ENCODE results near the gene WDR45. TPM values are rescaled to one million over a fixed set of nuclear protein-coding genes. Genes with fewer than 3 reads are reported as not detected.

WDR45 gene
- total RNA-seq, 1 experiment from 2014 or later, result 31.5 TPM

DNA sequence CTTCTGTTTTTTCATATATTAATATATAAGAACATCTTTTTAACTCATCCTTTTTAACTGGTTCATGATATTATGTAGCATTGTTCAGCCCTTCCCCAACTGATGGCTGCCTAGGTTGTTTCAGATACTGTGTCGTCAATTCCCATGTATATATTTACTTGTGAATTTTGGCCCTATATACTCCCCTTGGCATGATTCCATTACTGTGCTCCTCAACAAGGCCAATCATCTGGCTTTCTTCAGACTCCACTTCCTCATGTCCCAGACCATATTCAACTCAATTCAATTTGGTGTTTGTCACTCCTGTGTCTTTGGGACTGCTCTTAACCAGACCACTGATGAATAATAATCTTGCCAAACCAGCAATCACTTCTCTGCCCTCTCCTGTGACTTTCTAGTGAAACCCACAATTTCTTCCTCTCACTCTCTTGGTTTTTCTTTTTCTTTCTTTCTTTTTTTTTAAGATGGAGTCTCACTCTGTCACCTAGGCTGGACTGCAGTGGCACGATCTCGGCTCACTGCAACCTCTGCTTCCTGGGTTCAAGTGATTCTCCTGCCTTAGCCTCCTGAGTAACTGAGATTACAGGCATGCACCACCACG, 2.7 kb upstream of the WDR45 start:
- Histone ChIP-seq H4K8ac (replicated peaks; ENCODE audit: insufficient read length, low read depth, low read length) (no peak overlapping the region), H3K4me2 (ENCODE audit: insufficient read depth, insufficient read length, low read length) (no peak overlapping the region), H2AK5ac (ENCODE audit: insufficient read length, low read length) (no peak overlapping the region), H3K79me1 (ENCODE audit: insufficient read depth, low read depth, low read length, poor library complexity, severe bottlenecking) (no peaks in the 10 kb centered on the region), H2BK15ac (ENCODE audit: low read depth, low read length) (no peak overlapping the region), H3K79me2 (ENCODE audit: insufficient read depth, low read length) (no peaks in the 10 kb centered on the region), H3K27ac (ENCODE audit: insufficient read length, low read depth, low read length) (no peak overlapping the region), H4K5ac (ENCODE audit: insufficient read length, low read depth, low read length) (no peak overlapping the region), H3K14ac (ENCODE audit: insufficient read depth, low read length) (no peak overlapping the region), H4K91ac (ENCODE audit: insufficient read length, low read depth, low read length) (no peak overlapping the region), H2BK20ac (ENCODE audit: low read depth, low read length, poor library complexity, severe bottlenecking) (no peak overlapping the region), H2BK5ac (ENCODE audit: insufficient read length, low read length) (no peak overlapping the region), H3T11ph (ENCODE audit: low read length) (no peak overlapping the region), H3K9me3 (ENCODE audit: control insufficient read depth, low read depth, low read length) (no peaks in the 10 kb centered on the region), H3K4ac (ENCODE audit: low read depth, low read length) (no peak overlapping the region), H3K23me2 (ENCODE audit: insufficient read length, low read depth, low read length, poor library complexity, severe bottlenecking) (peaks cover 4% of the 10 kb centered on the region), H2AFZ (ENCODE audit: low read length) (no peak overlapping the region), H3K18ac (ENCODE audit: insufficient read length, low read depth, low read length) (no peak overlapping the region), H3K9ac (ENCODE audit: extremely low read depth, insufficient read length, low read length) (no peak overlapping the region), H4K20me1 (ENCODE audit: control insufficient read depth, insufficient read depth, insufficient read length) (no peaks in the 10 kb centered on the region), H2BK12ac (ENCODE audit: insufficient read length, low read depth, low read length) (no peak overlapping the region), H3K23ac (ENCODE audit: insufficient read length, low read depth, low read length) (no peak overlapping the region), H3K4me1 (ENCODE audit: insufficient read depth, low read length) (no peaks in the 10 kb centered on the region; the same call in 1 of the 2 replicates), H2BK120ac (ENCODE audit: low read depth, low read length, poor library complexity, severe bottlenecking) (no peak overlapping the region), H3K27me3 (ENCODE audit: insufficient read depth, low read length) (no peaks in the 10 kb centered on the region), H3K56ac (ENCODE audit: insufficient read length, low read depth, low read length) (no peak overlapping the region)
- Mint-ChIP-seq H3K9me3 (peaks cover 54 to 59% of the 10 kb centered on the region in 2 experiments), H3K27me3 (ENCODE audit: low read depth) (peaks cover 2% of the 10 kb centered on the region; the same call in 1 of the 2 replicates), H3K4me1 (peaks cover 2 to 9% of the 10 kb centered on the region in 2 experiments; a peak in 3 of 4 replicates), H3K27ac (no peak overlapping the region; a peak in 1 of 7 replicates), H3K36me3 (ENCODE audit: insufficient read depth in 1 of 3, low read depth in 3 of 3) (peaks cover 6 to 11% (median 7%) of the 10 kb centered on the region in 3 experiments; a peak in 4 of 7 replicates), H3K4me3 (no peak overlapping the region)
- no CpG with 5 or more reads among the region's 4 CpGs for WGBS (ENCODE audit: extremely low coverage, insufficient read length, low lambda C conversion rate)
- DNase-seq, result no peak
- TF ChIP-seq, protein P1, sequence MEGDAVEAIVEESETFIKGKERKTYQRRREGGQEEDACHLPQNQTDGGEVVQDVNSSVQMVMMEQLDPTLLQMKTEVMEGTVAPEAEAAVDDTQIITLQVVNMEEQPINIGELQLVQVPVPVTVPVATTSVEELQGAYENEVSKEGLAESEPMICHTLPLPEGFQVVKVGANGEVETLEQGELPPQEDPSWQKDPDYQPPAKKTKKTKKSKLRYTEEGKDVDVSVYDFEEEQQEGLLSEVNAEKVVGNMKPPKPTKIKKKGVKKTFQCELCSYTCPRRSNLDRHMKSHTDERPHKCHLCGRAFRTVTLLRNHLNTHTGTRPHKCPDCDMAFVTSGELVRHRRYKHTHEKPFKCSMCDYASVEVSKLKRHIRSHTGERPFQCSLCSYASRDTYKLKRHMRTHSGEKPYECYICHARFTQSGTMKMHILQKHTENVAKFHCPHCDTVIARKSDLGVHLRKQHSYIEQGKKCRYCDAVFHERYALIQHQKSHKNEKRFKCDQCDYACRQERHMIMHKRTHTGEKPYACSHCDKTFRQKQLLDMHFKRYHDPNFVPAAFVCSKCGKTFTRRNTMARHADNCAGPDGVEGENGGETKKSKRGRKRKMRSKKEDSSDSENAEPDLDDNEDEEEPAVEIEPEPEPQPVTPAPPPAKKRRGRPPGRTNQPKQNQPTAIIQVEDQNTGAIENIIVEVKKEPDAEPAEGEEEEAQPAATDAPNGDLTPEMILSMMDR (conservative IDR thresholded peaks at IDR 0.05), result no peak

All from H9 (cell line).